ENCODE results near the gene GPN3.

GRCh38 chr12:110508071-110508586, 40.1 kb upstream of the GPN3 start:
- no peak for TF ChIP-seq CTCF (IDR thresholded peaks at IDR 0.05 in 8 of 11, conservative IDR thresholded peaks at IDR 0.05 in 3 of 11)
- no peak for TF ChIP-seq POLR2A (IDR thresholded peaks at IDR 0.05)

Measured in spleen (tissue), 7 donors.